Stimulated activated CD8-positive, alpha-beta memory T cell treated with anti-CD3 and anti-CD28 coated beads, Interleukin-2, amount 100 ng/mL, for 1 hour (primary cell): ENCODE data around the gene KIF6.

Source experiments
- DNase-seq, 2 donors: peaks; one replicate each; pipeline ENCODE4 v3.0.0-alpha.2; 2020; ENCODE audit warnings: low read depth in 2 of 2

Gene KIF6

GRCh38 chr6:39599341-39599740, 125.9 kb downstream of the KIF6 start:
- DNase-seq, result no peak

GRCh38 chr6:39594285-39594684, 130.9 kb downstream of the KIF6 start:
- DNase-seq, result no peak

- DNase-seq, result no peak
Observed at GRCh38 chr6:39593646-39594045, 131.6 kb downstream of the KIF6 start.

- no peak for DNase-seq
Observed at GRCh38 chr6:39590871-39591393, 134.3 kb downstream of the KIF6 start.

- no peak for DNase-seq
Observed at GRCh38 chr6:39587080-39587479, 138.1 kb downstream of the KIF6 start.

GRCh38 chr6:39585641-39586040, 139.6 kb downstream of the KIF6 start:
- DNase-seq, result no peak

- DNase-seq, result no peak
Observed at GRCh38 chr6:39577446-39578165, 147.6 kb downstream of the KIF6 start.

- no peak for DNase-seq
Observed at GRCh38 chr6:39576556-39577303, 148.5 kb downstream of the KIF6 start.

GRCh38 chr6:39574991-39575390, 150.2 kb downstream of the KIF6 start:
- DNase-seq, result no peak

- no peak for DNase-seq
Observed at GRCh38 chr6:39573541-39573940, 151.7 kb downstream of the KIF6 start.

GRCh38 chr6:39572661-39573340, 152.4 kb downstream of the KIF6 start:
- DNase-seq, result no peak

- no peak for DNase-seq
Observed at GRCh38 chr6:39568896-39569295, 156.3 kb downstream of the KIF6 start.

GRCh38 chr6:39567091-39567490, 158.1 kb downstream of the KIF6 start:
- DNase-seq, result no peak

GRCh38 chr6:39566456-39566855, 158.8 kb downstream of the KIF6 start:
- no peak for DNase-seq

- no peak for DNase-seq
Observed at GRCh38 chr6:39565956-39566355, 159.3 kb downstream of the KIF6 start.

GRCh38 chr6:39563566-39564311, 161.5 kb downstream of the KIF6 start:
- no peak for DNase-seq

- no peak for DNase-seq
Observed at GRCh38 chr6:39561536-39562266, 163.5 kb downstream of the KIF6 start.

- no peak for DNase-seq
Observed at GRCh38 chr6:39560915-39561314, 164.3 kb downstream of the KIF6 start.

GRCh38 chr6:39558591-39559190, 166.5 kb downstream of the KIF6 start:
- no peak for DNase-seq

- no peak for DNase-seq
Observed at GRCh38 chr6:39558079-39558478, 167.1 kb downstream of the KIF6 start.

- DNase-seq, result no peak
Observed at GRCh38 chr6:39555136-39555535, 170.1 kb downstream of the KIF6 start.
